Epithelial cell of alveolus of lung (primary cell): Measurements from ENCODE around the gene PHF10. TPM values are rescaled to one million over a fixed set of nuclear protein-coding genes. Genes with fewer than 3 reads are reported as not detected.

ENCODE experiments used
- total RNA-seq: library from RNA; depleted of rRNA; stranded (reverse); fragments of >200 nt; gene quantifications from 2 replicates; pipeline ENCODE4 v1.2.1, GENCODE V29; 2015

The PHF10 gene
- 16.2 and 26.9 TPM in 2 replicates for total RNA-seq

GRCh38 chr6:169724494-169725124 lies at the start of gene PHF10:
PHF10 (minus strand) TSS chr6:169724500; CDS start chr6:169723931, 569 bp downstream.

GRCh38 chr6:169751242-169752073 lies 27.2 kb upstream of the PHF10 start, which contains the start of the genes DYNLT2 and ERMARD:
DYNLT2 (minus strand) TSS chr6:169751572; CDS start chr6:169751458, 114 bp downstream.
ERMARD (plus strand) TSS chr6:169751622; CDS start chr6:169751658, 36 bp downstream.

DNA sequence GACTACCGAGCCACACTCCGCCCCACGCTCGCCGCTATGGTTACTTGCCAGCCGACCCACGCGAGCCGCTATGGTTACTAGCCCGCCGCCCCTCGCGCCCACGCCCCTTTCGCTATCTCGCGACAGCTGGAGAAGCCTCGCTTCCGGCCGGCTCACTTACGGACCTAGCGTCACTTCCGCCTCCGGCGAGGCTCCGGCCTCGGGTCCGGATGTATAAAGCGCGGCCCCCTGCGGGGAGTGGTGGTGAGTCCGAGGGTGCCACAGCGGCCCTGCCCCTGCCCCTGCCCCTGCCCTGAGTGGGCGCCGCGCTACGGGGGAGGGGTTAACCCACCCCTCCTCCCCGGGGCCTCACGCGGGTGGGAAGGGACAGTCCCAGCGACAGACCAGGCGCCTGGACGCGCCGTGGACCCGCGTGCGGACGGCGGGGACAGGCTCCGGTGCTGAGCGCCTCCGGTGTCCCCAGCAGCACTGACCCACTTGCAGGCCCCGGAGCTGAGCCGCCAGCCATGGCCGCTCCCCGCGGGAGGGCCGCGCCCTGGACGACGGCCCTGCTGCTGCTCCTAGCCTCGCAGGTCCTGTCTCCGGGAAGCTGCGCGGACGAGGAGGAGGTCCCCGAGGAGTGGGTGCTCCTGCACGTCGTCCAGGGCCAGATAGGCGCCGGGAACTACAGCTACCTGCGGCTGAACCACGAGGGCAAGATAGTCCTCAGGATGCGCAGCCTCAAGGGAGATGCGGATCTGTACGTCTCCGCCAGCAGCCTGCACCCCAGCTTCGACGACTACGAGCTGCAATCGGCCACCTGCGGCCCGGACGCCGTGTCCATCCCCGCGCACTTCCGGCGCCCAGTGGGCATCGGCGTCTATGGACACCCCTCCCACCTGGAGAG lies 22.1 kb downstream of the PHF10 start, which contains the start of the genes C6orf120 and WDR27:
TSS of gene C6orf120 (plus strand) at position 173 of the 886 bp plus-strand sequence. CDS start at position 507, 334 bp downstream.
TSS of gene WDR27 (minus strand) at position 76 of the 886 bp plus-strand sequence. CDS start 13,024 bp downstream, outside the sequence.

Other genes starting within 250 kb of the PHF10 start
- gene WDR27, start 22.5 kb downstream of the PHF10 start, total RNA-seq, result 8.3 and 10.1 TPM in 2 replicates
- gene C6orf120, start 22.4 kb downstream of the PHF10 start, total RNA-seq, result 46.2 and 51.9 TPM in 2 replicates
- gene DYNLT2, start 27.1 kb upstream of the PHF10 start, total RNA-seq, result 1.0 TPM in 1 of 2 replicates, not detected in the other
- gene ERMARD, start 27.1 kb upstream of the PHF10 start, total RNA-seq, result 13.2 and 14.4 TPM in 2 replicates